Endodermal cell (in vitro differentiated cells): ENCODE results near the gene COL27A1. TPM values are rescaled to one million over a fixed set of nuclear protein-coding genes. Genes with fewer than 3 reads are reported as not detected.
A peak's percentile ranks its signal among the peaks of the same experiment; 100 is the strongest.

Experiments
- DNase-seq: peaks from one replicate; pipeline ENCODE4 v3.0.0-alpha.2; 2017
- H3K27ac ChIP-seq: 2 replicates; pipeline ENCODE4 v1.5.1; 2013; ENCODE audit warnings: mild to moderate bottlenecking, low read depth, low read length, moderate library complexity
- H3K27me3 ChIP-seq: 2 replicates; pipeline ENCODE4 v1.6.1; 2013; ENCODE audit warnings: mild to moderate bottlenecking, low read length, moderate library complexity; ENCODE audit not compliant: insufficient read depth, control insufficient read depth, poor library complexity, severe bottlenecking
- H3K36me3 ChIP-seq: 2 replicates; pipeline ENCODE4 v1.7.0; 2013; ENCODE audit warnings: mild to moderate bottlenecking, low read length, moderate library complexity; ENCODE audit not compliant: control insufficient read depth, insufficient read depth
- H3K4me1 ChIP-seq: one replicate; pipeline ENCODE4 v1.7.0; 2013; ENCODE audit warnings: low read length; ENCODE audit not compliant: control insufficient read depth, insufficient read depth
- H3K4me3 ChIP-seq: 2 replicates; pipeline ENCODE4 v1.5.1; 2013; ENCODE audit warnings: mild to moderate bottlenecking, low read length, moderate library complexity
- H3K9ac ChIP-seq: 2 replicates; pipeline ENCODE4 v1.6.1; 2013; ENCODE audit warnings: mild to moderate bottlenecking, low read length, moderate library complexity; ENCODE audit not compliant: poor library complexity, severe bottlenecking; ENCODE audit errors: extremely low read depth
- H3K9me3 ChIP-seq: 2 replicates; pipeline ENCODE4 v1.6.1; 2013; ENCODE audit warnings: mild to moderate bottlenecking, low read length, moderate library complexity; ENCODE audit not compliant: control insufficient read depth
- H3K27ac Mint-ChIP-seq: 2 replicates; pipeline ENCODE4 v1.8.0; 2020; ENCODE audit warnings: mixed read lengths
- H3K27me3 Mint-ChIP-seq: 2 replicates; pipeline ENCODE4 v1.8.0; 2021; ENCODE audit warnings: mild to moderate bottlenecking, mixed read lengths; ENCODE audit not compliant: insufficient read depth
- H3K36me3 Mint-ChIP-seq: 2 replicates; pipeline ENCODE4 v1.8.0; 2020; ENCODE audit warnings: low read depth, mixed read lengths
- H3K4me1 Mint-ChIP-seq: 2 replicates; pipeline ENCODE4 v1.8.0; 2020; ENCODE audit warnings: mixed read lengths
- H3K4me3 Mint-ChIP-seq: 2 replicates; pipeline ENCODE4 v1.8.0; 2020; ENCODE audit warnings: mild to moderate bottlenecking, moderate library complexity, mixed read lengths
- H3K9me3 Mint-ChIP-seq: 2 replicates; pipeline ENCODE4 v1.8.0; 2020; ENCODE audit warnings: mild to moderate bottlenecking, mixed read lengths
- WGBS, 2 experiments: methylation state at CpG; one replicate each; pipeline versions ENCODE4 v1.1.5 to v1.1.7; 2013; ENCODE audit warnings: missing lambda C conversion rate in 2 of 2, mixed read lengths in 1 of 2; ENCODE audit not compliant: insufficient coverage in 1 of 2, insufficient read length in 1 of 2; 5-methylcytosine and 5-hydroxymethylcytosine counted together
- long read RNA-seq, 4 experiments: library from polyadenylated mRNA in 2 of 4; library from RNA in 1 of 4; library from capped mRNA in 1 of 4; stranded (forward) in 3 of 4; unstranded in 1 of 4; transcript quantifications; one replicate each; pipeline ENCODE4 v2.0.0, GENCODE V29; 2020 to 2021; ENCODE audit warnings: inconsistent platforms in 1 of 4
- polyA plus RNA-seq, 2 experiments: library from polyadenylated mRNA; stranded (reverse); fragments of 50-300 nt; gene quantifications; one replicate each; pipeline ENCODE4 v1.2.3, GENCODE V29; 2013
- total RNA-seq, 2 donors: library from RNA; stranded (reverse); fragmentation: NEBNext Ultra II Directional in 1 of 2; extraction: Animal tissue kit (Norgen Biotek cat#: 25700) in 1 of 2; gene quantifications; 2 replicates in 1 of 2; 3 replicates in 1 of 2; pipeline ENCODE4 v1.2.1, GENCODE V29; 2021
- TF ChIP-seq, protein P1 (sequence below): fragments of 200-600 bp; sonication (generic); conservative IDR thresholded peaks from 2 replicates; pipeline ENCODE4 v1.5.0; 2021; ENCODE audit warnings: antibody characterized with exemption, mild to moderate bottlenecking

The COL27A1 gene
- total RNA-seq, result 10 to 100 TPM; 43.8 to 69.5 TPM
- 27.0 TPM for polyA plus RNA-seq (2013, experiment 1 of 2)
- 29.4 TPM for polyA plus RNA-seq (2013, experiment 2 of 2)
- long read RNA-seq, experiment 1, partial matches to known transcripts, result 0 of 1 reads
- long read RNA-seq, experiment 1, other reads (novel, unspliced or antisense), result 1 of 1 reads
- long read RNA-seq, experiment 2, partial matches to known transcripts, result 14 of 19 reads
- long read RNA-seq, experiment 2, other reads (novel, unspliced or antisense), result 3 of 19 reads
- long read RNA-seq, experiment 3, partial matches to known transcripts, result 3 of 13 reads
- long read RNA-seq, experiment 3, other reads (novel, unspliced or antisense), result 9 of 13 reads
- long read RNA-seq, experiment 4, partial matches to known transcripts, result 0 of 2 reads
- long read RNA-seq, experiment 4, other reads (novel, unspliced or antisense), result 2 of 2 reads

DNA sequence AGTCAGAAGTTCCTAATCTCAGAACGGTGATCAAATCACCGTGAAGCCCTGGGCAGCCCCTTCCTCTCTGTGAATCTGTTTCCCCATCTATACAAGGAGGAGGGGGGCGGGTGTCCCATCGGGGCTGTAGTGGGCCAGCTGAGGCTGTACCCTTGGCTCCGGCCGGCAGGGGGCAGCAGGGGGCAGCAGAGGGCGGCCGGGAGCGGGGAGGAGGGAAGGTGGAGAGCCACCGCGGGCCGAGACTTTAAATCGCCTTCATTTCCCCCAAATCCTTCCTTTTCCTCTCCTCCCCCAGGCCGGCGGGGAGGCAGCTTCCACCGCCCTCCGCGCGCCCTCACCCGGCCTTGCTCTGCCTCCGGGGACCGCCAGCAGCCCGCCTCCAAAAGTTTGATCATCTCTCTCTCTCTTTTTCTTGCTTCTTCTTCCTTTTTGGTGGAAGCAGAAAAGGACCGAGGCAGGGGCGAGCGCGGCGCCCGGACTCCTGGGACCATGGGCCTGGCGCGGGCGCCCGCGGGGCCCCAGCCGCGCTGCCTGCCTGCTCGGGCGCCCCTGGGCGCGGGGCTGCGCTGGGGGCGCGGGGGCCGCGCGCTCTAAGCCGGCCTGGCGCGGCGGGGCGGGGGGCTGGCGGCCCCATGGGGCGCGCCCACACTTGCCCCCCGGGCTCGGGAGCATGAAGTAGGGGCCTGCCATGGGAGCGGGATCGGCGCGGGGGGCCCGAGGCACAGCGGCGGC lies at the start of gene COL27A1:
COL27A1 (plus strand) TSS at position 275 of the 732 bp plus-strand sequence; CDS start at position 689, 414 bp downstream.
- no peak within 1 kb of the TSS for H3K27ac ChIP-seq
- 0% methylated on average over 8 to 63 of the region's 63 CpGs for WGBS, 2 experiments
- H3K9me3 ChIP-seq, result no peaks in the 10 kb centered on the region

DNA sequence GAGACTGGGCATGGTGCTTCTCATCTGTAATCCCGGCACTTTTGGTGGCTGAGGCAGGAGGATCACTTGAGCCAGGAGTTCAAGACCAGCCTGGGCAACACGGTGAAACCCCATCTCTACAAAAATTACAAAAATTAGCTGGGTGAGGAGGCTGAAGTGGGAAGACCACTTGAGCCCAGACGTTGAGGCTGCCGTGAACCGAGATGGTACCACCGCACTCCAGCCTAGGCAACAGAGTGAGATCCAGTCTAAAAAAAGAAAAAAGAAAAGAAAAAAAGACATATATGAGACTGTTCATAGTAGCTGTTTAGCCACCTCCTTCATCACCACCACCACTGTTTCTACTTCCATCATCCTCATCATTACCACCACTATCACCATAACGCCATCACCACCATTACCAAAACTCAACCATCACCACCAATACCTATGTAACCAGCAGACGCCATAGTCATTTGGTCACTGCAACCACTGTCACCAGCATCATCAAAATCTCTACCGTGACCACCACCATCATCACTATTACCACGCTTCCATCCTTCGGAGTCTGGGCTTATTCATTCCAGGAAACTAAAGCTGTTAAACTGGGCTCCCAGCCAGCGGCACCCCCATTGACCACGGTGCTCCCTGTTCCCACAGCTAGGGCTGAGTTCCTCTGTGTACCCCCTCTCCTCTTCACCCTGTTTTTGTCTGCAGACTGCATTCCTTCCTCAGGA lies 47.9 kb upstream of the COL27A1 start:
- Mint-ChIP-seq H3K27ac (no peak overlapping the region), H3K27me3 (peaks cover 76% of the 10 kb centered on the region), H3K9me3 (peaks cover 4% of the 10 kb centered on the region), H3K4me3 (no peak overlapping the region), H3K4me1 (peaks cover 5% of the 10 kb centered on the region), H3K36me3 (no peaks in the 10 kb centered on the region)
- no peak overlapping the region for H3K27ac ChIP-seq
- no peaks in the 10 kb centered on the region for H3K4me1 ChIP-seq
- TF ChIP-seq, protein P1, sequence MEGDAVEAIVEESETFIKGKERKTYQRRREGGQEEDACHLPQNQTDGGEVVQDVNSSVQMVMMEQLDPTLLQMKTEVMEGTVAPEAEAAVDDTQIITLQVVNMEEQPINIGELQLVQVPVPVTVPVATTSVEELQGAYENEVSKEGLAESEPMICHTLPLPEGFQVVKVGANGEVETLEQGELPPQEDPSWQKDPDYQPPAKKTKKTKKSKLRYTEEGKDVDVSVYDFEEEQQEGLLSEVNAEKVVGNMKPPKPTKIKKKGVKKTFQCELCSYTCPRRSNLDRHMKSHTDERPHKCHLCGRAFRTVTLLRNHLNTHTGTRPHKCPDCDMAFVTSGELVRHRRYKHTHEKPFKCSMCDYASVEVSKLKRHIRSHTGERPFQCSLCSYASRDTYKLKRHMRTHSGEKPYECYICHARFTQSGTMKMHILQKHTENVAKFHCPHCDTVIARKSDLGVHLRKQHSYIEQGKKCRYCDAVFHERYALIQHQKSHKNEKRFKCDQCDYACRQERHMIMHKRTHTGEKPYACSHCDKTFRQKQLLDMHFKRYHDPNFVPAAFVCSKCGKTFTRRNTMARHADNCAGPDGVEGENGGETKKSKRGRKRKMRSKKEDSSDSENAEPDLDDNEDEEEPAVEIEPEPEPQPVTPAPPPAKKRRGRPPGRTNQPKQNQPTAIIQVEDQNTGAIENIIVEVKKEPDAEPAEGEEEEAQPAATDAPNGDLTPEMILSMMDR, result no peak
- WGBS, 2 experiments, result 87 to 89% methylated on average over 12 to 13 of the region's 13 CpGs
- peaks cover 35% of the 10 kb centered on the region for H3K27me3 ChIP-seq
- H3K4me3 ChIP-seq, result no peak overlapping the region
- no peaks in the 10 kb centered on the region for H3K36me3 ChIP-seq
- H3K9me3 ChIP-seq, result no peaks in the 10 kb centered on the region
- no peak for DNase-seq
- H3K9ac ChIP-seq, result no peak overlapping the region

More for the DNA sequence above, at the start of gene COL27A1:
- DNase-seq, result peak; percentile 97
- peak within 1 kb of the TSS; percentile 94 for H3K4me3 ChIP-seq
- Mint-ChIP-seq H3K9me3 (peaks cover 2% of the 10 kb centered on the region), H3K4me3 (peak within 1 kb of the TSS; percentile 86), H3K36me3 (peaks cover 3% of the 10 kb centered on the region), H3K4me1 (peaks cover 37% of the 10 kb centered on the region), H3K27ac (peak within 1 kb of the TSS; percentile 82), H3K27me3 (peaks cover 46% of the 10 kb centered on the region)
- peaks cover 18% of the 10 kb centered on the region for H3K4me1 ChIP-seq
- peaks cover 34% of the 10 kb centered on the region for H3K27me3 ChIP-seq
- H3K9ac ChIP-seq, result peak within 1 kb of the TSS; percentile 64
- H3K36me3 ChIP-seq, result peaks cover 1% of the 10 kb centered on the region
- TF ChIP-seq, protein P1, result peak; percentile 96
